ENCODE measurements around the gene NFX1.
"Not testable (repeated sequence)": the region's sequence is repeated elsewhere in the genome, so short reads cannot be mapped to it uniquely, and the experiment has no call there.

Gene NFX1

DNA sequence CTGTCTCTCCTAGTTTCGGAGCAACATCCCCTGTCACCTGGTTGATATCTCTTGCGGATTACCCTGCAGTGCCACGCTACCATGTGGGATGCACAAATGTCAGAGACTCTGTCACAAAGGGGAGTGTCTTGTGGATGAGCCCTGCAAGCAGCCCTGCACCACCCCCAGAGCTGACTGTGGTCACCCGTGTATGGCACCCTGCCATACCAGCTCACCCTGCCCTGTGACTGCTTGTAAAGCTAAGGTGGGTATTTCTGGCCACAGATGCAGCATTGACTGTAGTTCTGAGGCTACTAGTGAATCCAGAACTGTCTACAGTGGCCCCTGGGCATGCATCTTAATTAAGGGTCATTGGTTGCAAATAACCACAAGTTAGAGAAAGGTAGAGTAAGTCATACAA lies 61.2 kb downstream of the NFX1 start:
- in situ Hi-C loops (cut with HindIII; ENCODE audit: low sequenced_read_pairs) = no loop called here

DNA sequence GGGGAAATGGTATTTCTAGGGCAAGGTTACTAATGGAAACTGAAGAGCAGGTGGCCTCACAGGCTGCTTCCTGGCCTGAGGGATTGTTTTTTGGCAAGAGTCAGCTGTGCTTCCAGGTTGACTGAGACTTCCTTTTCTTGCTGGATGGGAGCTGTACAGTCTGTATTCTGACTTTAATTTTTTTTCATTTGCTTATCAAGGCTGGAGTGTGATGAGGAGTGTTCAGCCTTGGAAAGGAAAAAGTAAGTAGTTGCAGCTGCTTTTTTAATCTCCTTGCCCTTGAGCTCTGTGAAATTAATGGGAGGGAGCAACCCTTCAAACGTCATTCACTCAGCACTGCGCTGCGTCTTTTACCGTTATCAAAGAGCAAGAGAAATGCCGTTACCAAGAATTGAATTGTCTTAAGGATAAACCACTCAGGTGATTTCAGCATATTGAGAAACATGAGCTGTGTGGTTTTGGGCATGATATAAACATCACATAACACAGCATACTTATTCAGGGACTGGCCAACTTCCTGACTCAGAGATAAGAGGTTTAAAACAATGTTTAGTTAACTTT lies 64.4 kb downstream of the NFX1 start:
- in situ Hi-C loops (cut with HindIII; ENCODE audit: low sequenced_read_pairs) = no loop called here

GRCh38 chr9:33355933-33356332 lies 65.6 kb downstream of the NFX1 start:
- in situ Hi-C loops (cut with HindIII; ENCODE audit: low sequenced_read_pairs) = no loop called here

DNA sequence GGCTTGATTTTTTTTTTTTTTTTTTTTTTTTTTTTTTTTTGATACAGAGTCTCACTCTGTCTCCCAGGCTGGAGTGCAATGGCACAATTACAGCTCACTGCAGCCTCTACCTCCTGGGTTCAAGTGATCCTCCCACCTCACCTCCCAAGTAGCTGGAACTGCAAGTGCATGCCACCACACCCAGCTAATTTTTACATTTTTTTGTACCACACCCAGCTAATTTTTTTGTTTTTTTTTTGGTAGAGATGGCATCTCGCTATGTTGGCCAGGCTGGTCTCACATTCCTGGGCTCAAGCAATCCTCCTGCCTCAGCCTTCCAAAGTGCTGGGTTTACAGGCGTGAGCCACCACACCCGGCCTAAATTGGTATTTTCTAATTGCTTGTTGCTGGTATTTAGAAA lies 68.3 kb downstream of the NFX1 start:
- in situ Hi-C loops (cut with HindIII; ENCODE audit: low sequenced_read_pairs) = not testable (repeated sequence)

- in situ Hi-C loops (cut with HindIII; ENCODE audit: low sequenced_read_pairs) = no loop called here
Measured at GRCh38 chr9:33364127-33364526, 73.8 kb downstream of the NFX1 start.

- in situ Hi-C loops (cut with HindIII; ENCODE audit: low sequenced_read_pairs) = not testable (repeated sequence)
Measured at GRCh38 chr9:33364814-33365213, 74.5 kb downstream of the NFX1 start.

DNA sequence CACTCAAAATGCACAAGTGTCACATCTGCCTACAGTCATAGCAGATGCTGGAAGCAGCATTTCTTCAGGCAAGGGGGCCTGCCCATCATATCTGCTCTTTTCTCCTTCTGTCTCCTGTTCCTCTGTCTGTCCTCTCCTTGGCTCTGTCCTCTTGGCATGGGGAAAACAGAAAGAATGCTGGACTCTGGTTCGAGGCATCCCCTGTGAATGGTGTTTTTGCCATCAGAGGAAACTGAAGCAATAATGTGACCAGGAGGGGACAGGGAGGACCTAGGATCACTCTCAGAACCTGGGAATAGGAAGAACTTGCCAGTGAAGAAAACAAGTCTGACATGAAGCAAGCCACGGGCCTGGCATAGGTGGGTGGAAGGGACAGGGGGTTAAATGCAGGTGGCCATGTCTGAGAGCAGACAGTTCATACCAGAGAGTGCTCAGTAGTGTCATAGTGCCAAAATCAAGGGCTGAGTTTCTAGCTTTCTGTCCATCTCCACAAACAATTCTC lies 76.7 kb downstream of the NFX1 start:
- in situ Hi-C loops (cut with HindIII; ENCODE audit: low sequenced_read_pairs) = no loop called here

GRCh38 chr9:33372900-33373299 lies 82.6 kb downstream of the NFX1 start:
- in situ Hi-C loops (cut with HindIII; ENCODE audit: low sequenced_read_pairs) = no loop called here

DNA sequence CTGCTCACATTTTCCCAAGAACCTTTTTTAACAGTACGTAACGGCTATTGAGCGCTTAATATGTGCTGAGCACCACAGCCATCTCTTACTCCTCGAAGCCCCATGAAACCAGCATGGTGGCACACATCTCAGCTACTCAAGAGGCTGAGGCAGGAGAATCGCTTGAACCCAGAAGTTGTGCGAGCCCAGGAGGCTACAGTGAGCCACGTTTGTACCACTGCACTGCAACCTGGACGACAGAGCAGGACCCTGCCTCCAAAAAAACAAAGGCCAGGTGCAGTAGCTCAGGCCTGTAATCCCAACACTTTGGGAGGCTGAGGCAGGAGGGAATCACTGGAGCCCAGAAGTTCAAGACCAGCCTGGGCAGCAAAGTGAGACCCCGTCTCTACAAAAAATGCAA lies 83.9 kb downstream of the NFX1 start:
- in situ Hi-C loops (cut with HindIII; ENCODE audit: low sequenced_read_pairs) = no loop called here

GRCh38 chr9:33374634-33375237 lies 84.4 kb downstream of the NFX1 start:
- in situ Hi-C loops (cut with HindIII; ENCODE audit: low sequenced_read_pairs) = no loop called here

DNA sequence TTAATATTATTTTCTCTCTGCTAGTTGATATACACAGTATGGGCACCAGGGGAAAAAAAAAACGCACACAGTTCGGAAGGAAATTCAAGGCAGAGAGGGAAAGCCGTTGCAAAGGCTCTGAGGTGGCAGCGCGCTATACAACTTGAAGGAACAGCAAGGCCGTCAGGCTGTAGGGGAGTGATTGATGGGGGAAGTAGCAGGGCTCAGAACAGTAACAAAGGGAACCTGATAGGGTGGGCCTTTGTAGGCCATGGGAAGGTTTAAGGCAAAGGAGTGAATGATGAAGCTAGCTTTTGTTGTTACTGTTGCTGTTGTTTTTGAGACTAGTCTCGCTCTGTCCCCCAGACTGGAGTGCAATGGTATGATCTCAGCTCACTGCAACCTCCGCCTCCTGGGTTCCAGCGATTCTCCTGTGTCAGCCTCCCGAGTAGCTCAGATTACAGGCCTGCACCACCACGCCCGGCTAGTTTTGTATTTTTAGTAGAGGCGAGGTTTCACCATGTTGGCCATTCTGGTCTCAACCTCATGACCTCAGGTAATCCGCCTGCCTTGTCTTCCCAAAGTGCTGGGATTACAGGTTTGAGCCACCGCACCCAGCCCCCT lies 85.0 kb downstream of the NFX1 start:
- in situ Hi-C loops (cut with HindIII; ENCODE audit: low sequenced_read_pairs) = no loop called here

GRCh38 chr9:33375841-33376321 lies 85.6 kb downstream of the NFX1 start:
- in situ Hi-C loops (cut with HindIII; ENCODE audit: low sequenced_read_pairs) = no loop called here

DNA sequence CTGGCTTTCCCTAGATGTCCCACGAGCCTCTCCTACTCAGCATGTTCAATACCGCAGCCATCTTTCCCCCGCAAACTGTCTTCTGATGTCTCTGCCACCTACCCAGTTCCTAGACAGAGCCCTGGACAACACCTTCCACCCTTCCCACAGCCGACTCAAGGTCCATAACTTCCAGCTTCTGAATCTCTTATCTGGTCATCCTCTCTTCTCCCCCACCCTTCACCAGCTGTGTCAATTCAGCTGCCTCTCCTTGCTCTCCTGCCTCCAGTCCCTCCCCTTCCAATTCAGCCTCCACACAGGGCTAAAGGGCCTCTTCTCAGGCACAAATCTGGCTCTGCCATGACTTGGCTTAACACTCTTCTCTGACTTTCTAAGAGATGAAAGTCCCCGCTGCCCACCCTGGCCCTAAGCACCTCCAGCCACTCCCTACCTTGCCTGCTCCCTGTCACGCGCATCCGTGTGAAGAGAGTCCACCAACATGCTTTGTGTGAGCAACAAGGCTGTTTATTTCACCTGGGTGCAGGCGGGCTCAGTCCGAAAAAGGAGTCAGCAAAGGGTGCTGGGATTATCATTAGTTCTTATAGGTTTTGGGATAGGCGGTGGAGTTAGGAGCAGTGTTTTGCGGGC lies 86.9 kb downstream of the NFX1 start:
- in situ Hi-C loops (cut with HindIII; ENCODE audit: low sequenced_read_pairs) = no loop called here

GRCh38 chr9:33378121-33378795 lies 87.9 kb downstream of the NFX1 start:
- in situ Hi-C loops (cut with HindIII; ENCODE audit: low sequenced_read_pairs) = no loop called here

DNA sequence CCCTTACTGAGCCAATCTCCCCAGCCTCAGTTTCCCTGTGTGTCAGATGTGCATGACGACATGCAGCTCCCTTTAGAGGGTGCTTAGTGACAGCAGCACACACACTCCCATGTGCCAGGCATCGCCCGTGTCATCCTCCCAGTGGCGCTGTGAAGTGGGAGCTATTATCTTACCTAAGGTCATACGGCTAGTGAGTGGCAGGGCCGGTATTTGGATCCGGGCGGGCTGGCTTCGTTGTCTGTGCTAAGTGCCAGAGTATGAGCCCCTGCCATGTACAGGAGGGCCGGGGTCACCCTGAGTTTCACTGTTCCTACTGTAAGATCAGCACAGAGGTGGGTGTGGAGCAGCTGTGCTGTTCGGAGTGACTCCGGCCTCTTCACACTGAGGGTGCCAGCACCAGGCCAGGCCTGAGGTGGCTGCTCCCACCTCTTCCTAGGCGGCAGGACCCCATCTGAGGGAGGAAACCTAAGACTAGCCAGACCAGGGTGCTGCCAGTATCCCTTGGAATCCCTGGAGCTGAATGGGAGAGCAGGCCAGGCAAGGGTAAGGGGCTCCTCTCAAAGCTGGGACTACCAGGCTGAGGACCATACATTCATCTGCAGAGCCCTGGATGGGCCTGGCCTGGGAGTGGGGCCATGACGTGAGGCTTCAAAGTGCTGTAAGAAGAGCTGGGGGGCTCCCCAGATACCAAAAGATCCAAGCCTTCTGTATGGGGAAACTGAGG lies 89.5 kb downstream of the NFX1 start:
- in situ Hi-C loops (cut with HindIII; ENCODE audit: low sequenced_read_pairs) = no loop called here

DNA sequence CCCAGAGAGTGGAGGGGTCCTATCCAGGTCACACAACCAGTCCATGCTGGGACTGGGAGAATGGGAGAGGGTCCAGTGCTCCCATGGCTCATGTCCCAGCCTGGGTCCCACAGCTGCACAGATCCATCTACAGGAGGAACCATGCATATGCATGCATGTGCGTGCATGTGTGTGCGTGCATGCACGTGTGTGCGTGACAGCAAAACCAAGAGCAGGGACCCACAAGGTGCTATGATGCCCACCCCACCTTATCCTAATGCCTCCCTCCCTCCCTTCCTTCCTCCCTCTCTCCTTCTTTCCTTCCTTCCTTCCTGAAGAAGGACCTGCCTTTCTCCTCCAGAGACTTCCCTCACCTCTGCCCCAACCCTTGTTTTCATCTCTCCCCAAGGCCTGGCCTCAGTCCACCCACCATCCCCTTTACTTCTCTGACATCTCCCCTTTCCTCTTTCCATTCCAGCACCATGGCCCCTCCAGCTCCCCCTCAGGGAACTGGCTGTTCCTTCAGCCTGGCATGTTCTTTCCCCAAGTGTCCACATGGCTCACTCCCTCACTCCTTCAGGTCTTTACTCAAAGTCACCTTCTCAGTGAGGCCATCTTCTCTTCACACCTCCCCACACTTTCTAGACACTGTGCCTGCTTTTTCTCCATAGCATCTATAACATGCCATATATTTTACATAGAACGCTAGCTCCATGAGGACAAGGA lies 90.2 kb downstream of the NFX1 start:
- in situ Hi-C loops (cut with HindIII; ENCODE audit: low sequenced_read_pairs) = no loop called here

GRCh38 chr9:33381231-33381791 lies 91.0 kb downstream of the NFX1 start:
- in situ Hi-C loops (cut with HindIII; ENCODE audit: low sequenced_read_pairs) = no loop called here

- in situ Hi-C loops (cut with HindIII; ENCODE audit: low sequenced_read_pairs) = not testable (repeated sequence)
Measured at GRCh38 chr9:33382397-33382796, 92.1 kb downstream of the NFX1 start.

GRCh38 chr9:33383396-33383795 lies 93.1 kb downstream of the NFX1 start:
- in situ Hi-C loops (cut with HindIII; ENCODE audit: low sequenced_read_pairs) = not testable (repeated sequence)

DNA sequence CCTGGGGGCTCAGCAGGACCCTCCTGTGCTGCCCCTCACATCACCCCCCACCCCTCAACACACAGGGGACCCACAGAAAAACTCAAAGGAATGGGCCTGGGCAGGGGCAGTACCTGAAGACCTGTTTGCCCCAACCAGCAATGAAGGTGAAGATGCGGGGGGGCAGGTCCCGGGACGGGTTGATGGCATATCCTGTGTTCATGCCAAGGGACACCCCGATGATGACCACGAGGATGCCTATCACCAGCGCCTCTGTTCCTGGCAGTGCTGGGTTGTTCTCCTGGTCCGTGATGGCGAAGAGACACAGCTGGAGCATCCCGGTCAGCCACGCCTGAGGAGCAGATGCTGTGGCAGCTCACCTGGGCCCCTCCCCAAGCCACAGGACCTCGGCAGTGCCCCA lies 95.2 kb downstream of the NFX1 start:
- in situ Hi-C loops (cut with HindIII; ENCODE audit: low sequenced_read_pairs) = not testable (repeated sequence)

Measured in endothelial cell of hepatic sinusoid (primary cell).